ENCODE data around the gene PDXK. TPM values are rescaled to one million over a fixed set of nuclear protein-coding genes. Genes with fewer than 3 reads are reported as not detected.

PDXK gene
- total RNA-seq, 1 donor from 2014 or later = 183 TPM

- no peak for DNase-seq (ENCODE audit: low read depth)
- Histone ChIP-seq H3K4me3 (ENCODE audit: low read depth, low read length) (peak overlapping the region; percentile 95), H3K36me3 (ENCODE audit: control insufficient read depth, insufficient read depth, low read length) (peaks cover 2% of the 10 kb centered on the region), H3K27me3 (ENCODE audit: control insufficient read depth, insufficient read depth, low read length) (no peaks in the 10 kb centered on the region)
- TF ChIP-seq CTCF (IDR thresholded peaks at IDR 0.05; ENCODE audit: insufficient read depth, low read length, poor library complexity, severe bottlenecking) = no peak
Measured at GRCh38 chr21:43719748-43720538, 1.0 kb downstream of the PDXK start.

- no peak for DNase-seq (ENCODE audit: low read depth)
- H3K36me3 ChIP-seq (ENCODE audit: control insufficient read depth, insufficient read depth, low read length) = peaks cover 2% of the 10 kb centered on the region
- TF ChIP-seq CTCF (IDR thresholded peaks at IDR 0.05; ENCODE audit: insufficient read depth, low read length, poor library complexity, severe bottlenecking) = no peak
- no peaks in the 10 kb centered on the region for H3K27me3 ChIP-seq (ENCODE audit: control insufficient read depth, insufficient read depth, low read length)
- peak overlapping the region; percentile 95 for H3K4me3 ChIP-seq (ENCODE audit: low read depth, low read length)
Measured at GRCh38 chr21:43720539-43721166, 1.7 kb downstream of the PDXK start.

GRCh38 chr21:43721206-43721605, 2.3 kb downstream of the PDXK start:
- no peak for TF ChIP-seq CTCF (IDR thresholded peaks at IDR 0.05; ENCODE audit: insufficient read depth, low read length, poor library complexity, severe bottlenecking)
- H3K36me3 ChIP-seq (ENCODE audit: control insufficient read depth, insufficient read depth, low read length) = peaks cover 2% of the 10 kb centered on the region
- no peaks in the 10 kb centered on the region for H3K27me3 ChIP-seq (ENCODE audit: control insufficient read depth, insufficient read depth, low read length)
- no peak for DNase-seq (ENCODE audit: low read depth)
- H3K4me3 ChIP-seq (ENCODE audit: low read depth, low read length) = peak overlapping the region; percentile 95

GRCh38 chr21:43721939-43722338, 3.0 kb downstream of the PDXK start:
- H3K36me3 ChIP-seq (ENCODE audit: control insufficient read depth, insufficient read depth, low read length) = peaks cover 2% of the 10 kb centered on the region

DNA sequence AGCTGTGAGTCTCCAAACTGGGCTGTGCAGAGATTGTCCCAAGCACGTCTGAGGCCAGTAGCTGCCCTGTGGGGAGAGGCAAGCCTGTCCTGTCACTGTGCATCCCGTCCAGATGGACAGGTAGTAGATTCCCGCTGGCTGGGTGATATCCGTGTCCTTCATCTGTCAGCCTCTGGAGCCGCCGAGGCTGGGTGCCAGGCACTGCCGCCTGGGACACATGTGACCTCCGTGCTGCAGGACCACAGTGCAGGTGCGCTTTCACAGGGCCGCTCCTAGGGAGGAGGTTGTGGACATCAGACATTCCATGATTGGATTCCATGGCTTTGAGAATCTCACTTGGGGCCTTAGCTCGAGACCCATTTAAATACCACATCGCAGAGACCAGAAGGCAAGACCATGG, 4.7 kb downstream of the PDXK start:
- H3K27me3 ChIP-seq (ENCODE audit: control insufficient read depth, insufficient read depth, low read length) = no peaks in the 10 kb centered on the region
- TF ChIP-seq CTCF (IDR thresholded peaks at IDR 0.05; ENCODE audit: insufficient read depth, low read length, poor library complexity, severe bottlenecking) = no peak
- peaks cover 2% of the 10 kb centered on the region for H3K36me3 ChIP-seq (ENCODE audit: control insufficient read depth, insufficient read depth, low read length)
- H3K4me3 ChIP-seq (ENCODE audit: low read depth, low read length) = no peak overlapping the region
- no peak for DNase-seq (ENCODE audit: low read depth)

More at GRCh38 chr21:43721939-43722338, 3.0 kb downstream of the PDXK start:
- Histone ChIP-seq H3K27me3 (ENCODE audit: control insufficient read depth, insufficient read depth, low read length) (no peaks in the 10 kb centered on the region), H3K4me3 (ENCODE audit: low read depth, low read length) (peak overlapping the region; percentile 5)
- no peak for DNase-seq (ENCODE audit: low read depth)
- no peak for TF ChIP-seq CTCF (IDR thresholded peaks at IDR 0.05; ENCODE audit: insufficient read depth, low read length, poor library complexity, severe bottlenecking)

All from kidney epithelial cell (primary cell).